HG02938 (cell line): Measurements from ENCODE around the gene CISD2.
"Not testable (repeated sequence)": the region's sequence is repeated elsewhere in the genome, so short reads cannot be mapped to it uniquely, and the experiment has no call there.

Source experiments
- ATAC-seq: cut with Tn5 transposase; IDR thresholded peaks from one replicate; pipeline ENCODE4 v1.9.1; 2021; ENCODE audit warnings: mild to moderate bottlenecking, moderate library complexity; ENCODE audit not compliant: unreplicated experiment

The CISD2 gene

DNA sequence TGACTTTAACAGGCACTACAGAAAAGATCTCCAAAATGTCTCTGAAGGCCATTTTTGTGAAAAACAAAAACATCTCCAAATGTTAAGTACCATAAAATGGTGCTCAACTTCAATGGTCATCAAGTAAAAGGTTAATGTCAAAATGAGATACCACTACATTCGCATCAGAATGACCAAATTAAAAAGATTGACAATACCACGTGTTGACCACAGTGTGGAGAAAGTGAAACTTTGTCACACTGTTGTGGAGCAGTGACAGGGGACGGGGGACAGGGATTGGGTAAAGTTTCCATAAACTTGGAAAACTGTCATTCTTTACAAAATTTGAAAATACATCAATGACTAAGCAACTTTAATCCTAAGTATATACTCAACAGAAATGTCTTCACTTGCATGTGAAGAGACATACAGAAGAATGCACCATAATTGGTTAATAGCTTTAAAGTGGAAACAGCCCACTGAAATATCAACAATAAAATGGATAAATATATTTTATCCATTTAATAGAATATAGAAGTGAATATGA lies 19.1 kb upstream of the CISD2 start:
- no peak for ATAC-seq

DNA sequence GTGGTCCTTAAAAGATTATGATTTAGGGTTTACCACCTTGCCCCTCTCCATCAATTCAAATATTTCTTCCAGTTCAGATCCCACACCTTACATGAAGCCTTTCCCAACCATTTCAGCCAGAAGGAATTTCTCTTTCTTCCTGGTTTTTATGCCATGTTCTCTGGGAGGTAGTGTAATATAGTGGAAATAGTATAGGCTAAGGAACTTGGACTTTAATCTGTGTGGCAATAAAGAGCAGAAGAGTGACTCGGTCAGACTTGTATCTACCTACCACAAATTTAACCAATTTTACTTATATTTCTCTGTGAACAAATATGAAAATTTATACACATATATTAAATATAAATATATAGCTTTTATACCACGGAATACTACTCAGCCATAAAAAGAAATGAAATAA lies 18.4 kb upstream of the CISD2 start:
- no peak for ATAC-seq

DNA sequence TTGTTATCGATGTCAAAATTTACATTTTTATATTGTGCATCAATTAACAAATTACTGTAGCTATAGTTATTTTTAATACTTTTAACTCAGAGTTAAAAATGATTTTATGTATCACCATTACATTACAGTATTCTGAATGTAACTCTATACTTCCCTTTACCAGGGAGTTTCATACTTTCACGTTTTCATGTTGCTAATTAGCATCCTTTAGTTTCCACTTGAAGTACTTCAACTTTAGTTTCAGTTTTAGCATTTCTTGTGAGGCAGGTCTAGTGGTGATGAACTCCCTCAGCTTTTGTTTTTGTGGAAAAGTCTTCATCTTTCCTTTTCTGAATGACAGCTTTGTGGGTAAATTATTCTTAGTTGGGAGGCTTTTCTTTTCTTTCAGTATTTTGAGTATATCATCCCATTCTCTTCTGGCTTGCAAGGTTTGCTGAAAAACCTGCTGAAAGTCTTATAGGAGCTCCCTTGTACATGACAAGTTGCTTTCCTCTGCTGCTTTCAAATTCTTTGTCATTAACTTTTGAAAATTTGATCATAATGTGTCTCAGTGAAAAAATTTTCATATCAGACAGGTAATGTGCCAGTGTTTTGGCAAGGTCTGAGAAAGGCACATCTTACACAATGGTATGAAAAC lies 9.8 kb upstream of the CISD2 start:
- no peak for ATAC-seq

DNA sequence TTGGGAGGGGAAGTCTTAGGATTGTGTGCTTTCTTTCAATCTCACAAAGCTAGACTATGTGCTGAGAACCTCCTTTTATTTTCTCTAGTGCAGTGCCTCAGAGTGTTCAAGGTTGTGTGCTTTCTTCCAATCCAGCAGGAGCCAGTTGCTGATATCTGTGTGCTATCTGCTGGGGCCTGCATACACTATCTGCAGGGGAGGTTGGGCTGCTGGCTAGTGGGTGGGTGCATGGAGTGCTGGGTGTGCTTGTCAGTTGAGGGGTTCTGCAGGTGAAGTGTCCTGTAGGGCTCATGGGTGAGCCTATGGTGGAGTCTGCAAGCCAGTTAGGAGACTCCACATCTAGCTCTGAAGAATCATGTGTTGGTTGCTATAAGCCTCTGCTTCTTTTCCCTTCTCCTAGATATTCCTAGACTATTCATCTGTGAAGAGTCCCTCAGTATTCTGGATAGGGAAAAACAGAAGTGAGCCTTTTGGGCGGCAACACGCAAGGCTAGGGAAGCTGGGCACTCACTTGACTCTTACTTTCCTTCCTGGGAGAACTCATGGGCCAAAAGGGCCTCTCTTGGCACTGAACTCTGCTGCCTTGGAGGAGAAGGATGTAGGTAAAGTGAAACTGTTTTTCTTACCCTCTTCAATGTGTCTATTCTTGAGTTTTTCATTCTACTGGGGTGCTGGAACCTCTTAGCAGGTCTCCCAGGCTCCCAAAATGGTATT lies 8.0 kb upstream of the CISD2 start:
- no peak for ATAC-seq

DNA sequence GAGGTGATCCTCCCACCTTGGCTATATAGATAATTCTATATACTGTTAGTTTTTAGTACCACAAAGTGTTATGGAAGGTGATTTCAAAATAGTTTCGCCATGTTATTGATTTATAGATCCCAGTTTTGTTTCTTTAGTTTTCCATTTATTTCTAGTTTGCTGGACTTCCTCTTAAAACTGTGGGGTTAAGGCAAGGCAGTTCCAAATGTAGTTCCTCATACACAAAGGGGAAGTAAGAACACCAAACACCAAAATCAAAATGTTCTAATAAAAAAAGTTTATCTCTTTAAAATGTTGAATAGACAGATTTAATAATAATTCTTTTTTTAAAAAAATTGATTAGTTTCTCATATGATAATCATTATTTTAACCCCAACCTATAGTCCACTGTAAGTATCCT lies 6.8 kb upstream of the CISD2 start:
- no peak for ATAC-seq

DNA sequence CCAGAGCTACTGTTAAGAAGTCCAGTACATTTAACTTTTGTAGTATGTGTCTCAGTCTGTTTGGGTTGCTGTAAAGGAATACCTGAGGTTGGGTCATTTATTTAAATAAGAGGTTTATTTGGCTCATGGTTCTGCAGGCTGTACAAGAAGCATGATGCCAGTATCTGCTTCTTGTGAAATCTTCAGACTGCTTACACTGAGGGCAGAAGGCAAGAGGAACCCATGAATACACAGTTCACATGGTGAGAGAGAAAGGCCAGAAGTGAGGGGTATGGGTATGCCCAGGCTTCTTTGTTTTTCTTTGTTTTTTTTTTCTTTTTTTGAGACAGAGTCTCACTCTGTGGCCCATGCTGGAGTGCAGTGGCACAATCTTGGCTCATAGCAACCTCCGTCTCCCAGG lies 6.0 kb upstream of the CISD2 start:
- no peak for ATAC-seq

DNA sequence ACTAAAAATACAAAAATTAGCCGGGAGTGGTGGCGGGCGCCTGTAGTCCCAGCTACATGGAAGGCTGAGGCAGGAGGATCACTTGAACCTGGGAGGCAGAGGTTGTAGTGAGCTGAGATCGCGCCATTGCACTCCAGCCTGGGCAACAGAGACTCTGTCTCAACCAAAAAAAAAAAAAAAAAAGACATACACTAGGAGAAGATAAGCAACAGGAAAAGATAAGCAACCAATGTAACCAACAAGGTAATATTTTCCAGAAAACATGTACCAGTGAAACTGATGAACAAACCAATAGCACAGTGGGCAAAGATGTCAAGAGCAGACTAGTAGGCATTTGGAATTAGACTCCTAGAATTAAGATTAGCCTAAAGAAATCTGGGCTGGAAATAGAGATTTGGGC lies 3.5 kb upstream of the CISD2 start:
- ATAC-seq, result not testable (repeated sequence)

DNA sequence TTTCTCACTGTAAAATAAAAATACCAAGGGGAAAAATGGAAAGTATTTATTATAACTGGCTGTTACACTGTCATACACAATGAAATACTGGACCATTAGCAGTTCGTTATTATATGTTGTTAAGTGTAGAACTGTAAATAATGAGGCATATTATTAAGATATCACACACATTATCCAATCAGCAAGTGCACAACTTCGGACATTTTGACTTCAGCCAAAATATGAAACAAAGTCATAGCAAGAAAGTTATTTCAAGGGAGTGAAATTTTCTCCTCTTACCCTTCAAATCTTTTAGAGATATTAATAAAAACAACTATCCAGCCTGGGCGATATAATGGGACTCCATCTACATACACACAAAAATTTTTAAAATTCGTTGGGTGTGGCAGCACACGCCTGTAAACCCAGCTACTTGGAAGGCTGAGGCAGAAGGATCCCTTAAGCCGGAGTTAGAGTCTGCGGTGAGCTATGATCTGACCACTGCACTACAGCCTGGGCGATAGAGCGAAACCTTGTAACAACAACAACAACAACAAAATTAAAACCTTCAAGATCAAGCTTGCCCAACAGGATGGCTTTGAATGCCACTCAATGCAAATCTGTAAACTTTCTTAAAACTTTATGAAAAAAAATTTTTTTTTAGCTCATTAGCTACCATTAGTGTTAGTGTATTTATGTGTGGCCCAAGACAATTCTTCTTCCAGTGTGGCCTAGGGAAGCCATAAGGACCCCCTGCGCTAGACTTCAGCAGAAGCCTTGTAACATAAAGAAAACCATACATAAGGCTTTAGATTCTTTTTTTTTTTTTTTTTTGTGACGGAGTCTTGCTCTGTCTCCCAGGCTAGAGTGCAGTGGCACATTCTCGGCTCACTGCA lies 1.3 kb upstream of the CISD2 start:
- ATAC-seq, result no peak

DNA sequence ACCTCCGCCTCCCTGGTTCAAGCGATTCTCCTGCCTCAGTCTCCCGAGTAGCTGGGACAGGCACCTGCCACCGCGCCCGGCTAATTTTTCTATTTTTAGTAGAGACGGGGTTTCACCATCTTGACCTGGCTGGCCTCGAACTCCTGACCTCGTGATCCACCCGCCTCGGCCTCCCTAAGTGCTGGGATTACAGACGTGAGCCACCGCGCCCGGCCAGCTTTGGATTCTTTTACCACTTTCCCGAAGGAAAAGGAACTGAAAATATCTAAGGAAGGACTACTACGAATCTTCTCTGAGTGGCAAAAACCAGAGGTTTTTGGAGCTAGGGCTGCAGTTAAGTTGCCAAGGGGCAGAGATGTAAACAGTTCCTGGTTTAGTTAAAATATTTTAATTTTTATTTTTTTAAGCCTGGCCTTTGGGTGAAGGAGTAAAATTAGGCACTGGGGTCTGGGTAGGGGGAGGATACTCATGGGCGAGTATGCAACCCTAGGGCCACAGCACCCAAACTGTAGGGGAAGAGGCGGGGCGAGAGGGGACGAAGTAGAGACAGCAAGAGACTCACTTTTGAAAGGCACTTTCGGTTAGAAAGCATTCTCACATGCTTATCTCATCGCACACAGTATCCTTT lies 525 bp upstream of the CISD2 start:
- no peak for ATAC-seq

DNA sequence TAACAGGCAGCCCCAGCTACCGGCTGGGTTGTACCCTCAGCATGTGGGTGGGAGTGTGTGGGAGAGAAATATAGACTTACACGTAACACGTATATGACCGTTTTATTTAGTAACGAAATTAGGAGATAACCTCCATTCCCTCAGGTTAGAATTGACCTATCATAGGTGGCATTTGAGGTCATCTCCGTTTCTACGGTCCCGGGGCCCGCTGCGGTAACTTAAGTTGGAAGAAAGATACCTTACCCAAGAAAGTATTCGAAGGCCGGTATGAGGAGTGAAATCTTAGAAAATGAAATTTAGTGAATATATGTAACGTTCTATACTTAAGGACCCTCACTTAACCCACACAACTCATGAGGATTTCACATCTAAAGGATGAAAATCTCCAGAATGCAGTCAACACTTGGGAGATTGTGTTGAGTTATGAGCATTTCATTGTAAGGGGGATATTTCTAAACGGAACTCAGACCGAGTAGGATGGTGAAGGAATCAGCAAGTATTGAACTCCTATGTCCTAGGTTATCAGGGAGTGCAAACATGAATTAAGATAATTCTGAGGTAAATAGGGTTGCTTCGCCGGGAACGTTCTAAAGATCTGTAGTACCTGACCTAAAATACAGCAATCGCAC lies 891 bp downstream of the CISD2 start:
- ATAC-seq, result no peak

DNA sequence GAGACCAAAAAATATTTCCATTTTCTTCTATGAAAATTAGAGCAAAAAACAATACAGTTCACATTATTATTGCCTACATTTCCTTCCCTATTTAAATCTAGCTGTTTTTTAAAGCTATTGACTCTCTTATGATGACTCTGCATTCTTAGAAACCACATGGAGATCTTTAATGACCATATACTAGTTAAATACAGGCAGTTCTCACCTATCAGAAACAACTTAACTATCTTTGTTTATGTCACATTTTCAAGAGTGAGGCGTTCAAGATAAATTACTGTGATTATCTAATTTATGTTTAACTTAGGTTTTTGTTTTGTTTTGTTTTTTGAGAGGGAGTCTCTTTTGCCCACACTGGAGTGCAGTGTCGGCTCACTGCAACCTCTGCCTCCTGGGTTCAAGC lies 3.0 kb downstream of the CISD2 start:
- no peak for ATAC-seq

DNA sequence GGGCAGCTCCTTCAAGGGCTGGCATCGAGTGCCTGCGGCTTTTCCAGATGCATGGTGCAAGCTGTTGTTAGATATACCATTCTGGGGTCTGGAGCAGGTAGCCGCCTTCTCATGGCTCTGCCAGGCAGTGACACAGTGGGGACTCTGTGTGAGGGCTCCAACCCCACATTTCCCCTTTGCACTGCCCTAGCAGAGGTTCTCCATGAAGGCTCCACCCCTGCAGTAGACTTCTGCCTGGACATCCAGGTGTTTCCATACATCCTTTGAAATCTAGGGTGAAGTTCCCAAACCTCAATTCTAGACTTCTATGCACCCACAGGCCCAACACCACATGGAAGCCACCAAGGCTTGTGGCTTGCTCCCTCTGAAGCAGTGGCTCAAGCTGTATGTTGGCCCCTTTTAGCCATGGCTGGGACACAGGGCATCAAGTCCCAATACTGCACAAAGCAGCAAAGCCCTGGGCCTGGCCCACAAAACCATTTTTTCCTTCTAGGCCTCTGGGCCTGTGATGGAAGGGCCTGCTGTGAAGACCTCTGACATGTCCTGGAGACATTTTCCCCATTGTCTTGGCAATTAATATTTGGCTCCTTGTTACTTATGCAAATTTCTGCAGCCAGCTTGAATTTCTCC lies 8.8 kb downstream of the CISD2 start:
- ATAC-seq, result not testable (repeated sequence)

DNA sequence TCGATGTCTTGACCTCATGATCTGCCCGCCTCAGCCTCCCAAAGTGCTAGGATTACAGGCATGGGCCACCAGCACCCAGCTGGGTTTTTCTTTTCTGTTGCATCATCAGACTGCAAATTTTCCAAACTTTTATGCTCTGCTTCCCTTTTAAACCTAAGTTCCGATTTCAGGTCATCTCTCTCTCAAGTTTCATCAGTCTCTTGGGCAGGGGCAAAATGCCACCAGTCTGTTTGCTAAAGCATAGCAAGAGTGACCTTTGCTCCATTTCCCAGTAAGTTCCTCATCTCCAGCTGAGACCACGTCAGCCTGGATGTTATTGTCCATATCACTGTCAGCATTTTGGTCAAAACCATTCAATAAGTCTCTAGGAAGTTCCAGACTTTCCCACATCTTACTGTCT lies 9.6 kb downstream of the CISD2 start:
- ATAC-seq, result not testable (repeated sequence)

DNA sequence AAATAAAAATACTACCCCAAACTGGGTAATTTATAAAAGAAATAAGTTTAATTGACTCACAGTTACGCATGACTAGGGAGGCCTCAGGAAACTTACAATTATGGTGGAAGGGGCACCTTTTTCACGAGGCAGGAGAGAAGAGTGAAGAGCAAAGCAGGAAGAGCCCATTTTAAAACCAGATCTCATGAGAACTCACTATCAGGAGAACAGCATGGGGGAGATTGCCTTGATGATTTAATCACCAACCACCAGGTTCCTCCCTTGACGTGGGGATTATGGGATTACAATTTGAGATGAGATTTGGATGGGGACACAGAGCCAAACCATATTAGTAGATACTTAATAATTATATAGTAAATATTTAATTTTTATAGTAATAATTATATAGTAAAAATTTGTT lies 10.1 kb downstream of the CISD2 start:
- ATAC-seq, result no peak

DNA sequence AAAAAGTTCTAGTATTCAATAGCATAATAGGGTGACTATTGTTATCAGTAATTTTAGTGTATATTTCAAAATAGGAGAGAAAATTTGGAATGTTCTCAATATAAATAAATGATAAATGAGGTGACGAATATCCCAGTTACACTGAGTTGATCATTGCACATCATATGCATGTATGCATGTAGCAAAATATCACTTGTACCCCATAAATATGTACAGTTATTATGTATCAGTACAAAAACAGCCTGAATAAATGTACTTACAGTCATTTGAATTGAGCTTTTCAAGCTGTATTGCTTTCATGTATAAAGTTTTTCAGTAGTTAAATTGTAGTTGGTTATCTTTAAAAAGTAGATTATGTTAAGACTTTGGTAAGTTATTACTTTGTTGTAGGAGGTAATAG lies 12.6 kb downstream of the CISD2 start:
- no peak for ATAC-seq

DNA sequence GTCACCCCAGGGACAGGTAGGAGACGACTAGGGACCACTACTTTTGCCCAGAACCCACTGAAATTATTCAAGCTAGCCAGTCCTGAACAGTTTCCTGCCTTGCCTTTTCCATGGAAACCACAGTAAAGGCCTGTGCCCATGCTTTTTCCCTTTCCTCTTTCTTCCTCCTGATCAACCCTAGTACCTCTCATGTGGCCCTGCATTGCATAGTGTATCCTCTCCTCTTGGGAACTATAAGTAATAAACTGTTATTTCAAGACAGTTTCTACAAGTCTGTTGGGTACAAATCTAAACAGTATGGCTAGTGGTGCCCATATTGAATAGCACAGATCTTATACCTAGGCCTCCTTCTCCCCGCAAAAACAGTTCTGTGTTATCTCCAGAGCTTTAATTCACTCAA lies 14.5 kb downstream of the CISD2 start:
- no peak for ATAC-seq

DNA sequence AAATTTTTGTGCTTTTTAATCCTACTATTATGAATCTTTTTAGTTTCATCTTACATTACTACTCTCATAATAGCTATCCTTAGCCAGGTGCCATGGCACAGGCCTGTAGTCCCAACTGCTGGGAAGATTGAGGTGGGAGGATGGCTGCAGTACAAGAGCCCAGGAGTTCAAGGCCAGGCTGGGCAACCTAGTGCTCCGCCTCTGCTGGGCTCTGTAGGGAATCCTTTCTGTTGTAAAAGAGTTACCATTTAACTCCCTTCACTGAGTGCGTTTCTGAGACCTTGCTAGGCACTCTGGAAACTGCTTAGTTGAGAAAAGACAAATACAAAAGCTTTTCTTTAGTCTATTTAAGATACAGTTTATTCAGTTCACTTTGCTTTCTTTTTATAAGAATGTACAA lies 19.8 kb downstream of the CISD2 start:
- ATAC-seq, result not testable (repeated sequence)

DNA sequence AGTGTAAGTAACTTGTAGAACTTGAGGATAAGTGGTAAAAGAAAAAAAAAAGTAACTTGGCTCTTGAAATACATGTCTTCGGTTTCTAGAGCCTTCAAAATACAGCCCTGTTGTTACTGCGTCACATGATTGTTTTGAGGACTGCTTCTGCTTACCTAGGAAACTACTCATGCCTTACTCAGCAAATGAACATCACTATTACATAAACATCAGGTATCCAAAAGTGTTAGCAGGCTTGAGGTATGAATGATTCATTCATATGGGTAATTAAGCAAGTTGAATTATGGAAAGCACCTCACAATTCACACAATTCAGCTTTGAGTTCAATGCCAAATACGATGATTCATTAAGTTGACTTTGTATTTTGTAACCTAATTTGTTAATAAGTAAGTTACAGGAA lies 21.1 kb downstream of the CISD2 start:
- ATAC-seq, result not testable (repeated sequence)

DNA sequence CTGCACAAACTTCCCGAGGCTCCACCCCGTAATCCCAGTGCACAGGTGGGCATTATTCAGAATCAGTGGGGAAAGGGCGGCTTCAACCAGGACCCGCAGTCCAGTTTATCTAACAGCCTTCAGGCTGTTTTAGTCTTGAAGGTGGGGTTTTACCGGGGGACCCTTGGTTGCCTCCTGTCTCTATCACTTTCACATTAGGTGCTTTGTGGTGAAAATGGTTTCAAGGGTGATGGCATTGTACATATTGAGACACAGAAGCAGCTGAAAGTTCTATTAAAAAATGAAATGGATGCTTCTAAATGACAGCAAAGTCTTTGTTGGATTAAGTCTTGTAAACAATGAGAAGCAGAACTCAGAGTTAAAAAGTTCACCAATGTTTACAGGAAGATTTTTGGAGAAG lies 27.8 kb downstream of the CISD2 start:
- not testable (repeated sequence) for ATAC-seq

DNA sequence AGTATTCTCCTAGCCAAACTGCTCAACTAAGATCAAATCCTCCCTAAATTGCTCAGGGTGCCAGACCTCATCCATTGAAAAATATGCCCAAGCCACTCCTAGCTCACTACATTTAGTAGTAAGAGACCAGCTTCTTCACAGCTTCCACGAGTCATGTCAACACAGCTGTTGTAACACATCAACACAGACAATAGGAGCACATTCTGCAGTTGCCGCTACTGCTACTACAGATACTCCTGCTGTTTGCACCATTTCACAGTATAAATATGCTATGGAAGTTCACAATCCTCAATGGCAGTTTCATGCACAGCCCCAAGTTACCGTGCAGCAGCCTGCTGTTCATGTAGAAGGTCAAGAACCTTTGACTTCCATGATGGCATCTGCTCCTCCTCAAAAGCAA lies 28.8 kb downstream of the CISD2 start:
- ATAC-seq, result not testable (repeated sequence)
